ENCODE results near the gene RPL22. TPM values are rescaled to one million over a fixed set of nuclear protein-coding genes. Genes with fewer than 3 reads are reported as not detected.

The RPL22 gene
- 100 to 1,000 TPM; 265 to 324 TPM for total RNA-seq
- polyA plus RNA-seq (ENCODE audit: insufficient read length in 6 of 6): 100 to 1,000 TPM; 591 to 719 (median 663) TPM
- long read RNA-seq, donor 1, transcript RPL22-201 (4 exons, 2,078 nt): major isoform, 1,201 of 2,576 reads
- long read RNA-seq, donor 1, transcript RPL22-206 (3 exons, 2,279 nt): minor isoform, 309 of 2,576 reads
- long read RNA-seq, donor 1, partial matches to known transcripts: 939 of 2,576 reads
- long read RNA-seq, donor 1, other reads (novel, unspliced or antisense): 127 of 2,576 reads
- long read RNA-seq, donor 2, transcript RPL22-206 (3 exons, 2,279 nt): minor isoform, 314 of 2,054 reads
- long read RNA-seq, donor 2, transcript RPL22-201 (4 exons, 2,078 nt): major isoform, 893 of 2,054 reads
- long read RNA-seq, donor 2, partial matches to known transcripts: 713 of 2,054 reads
- long read RNA-seq, donor 2, other reads (novel, unspliced or antisense): 134 of 2,054 reads
- long read RNA-seq, donor 3, transcript RPL22-206 (3 exons, 2,279 nt): minor isoform, 215 of 1,761 reads
- long read RNA-seq, donor 3, transcript RPL22-201 (4 exons, 2,078 nt): major isoform, 878 of 1,761 reads
- long read RNA-seq, donor 3, partial matches to known transcripts: 536 of 1,761 reads
- long read RNA-seq, donor 3, other reads (novel, unspliced or antisense): 132 of 1,761 reads
- long read RNA-seq, donor 4, transcript RPL22-206 (3 exons, 2,279 nt): minor isoform, 49 of 484 reads
- long read RNA-seq, donor 4, transcript RPL22-201 (4 exons, 2,078 nt): major isoform, 405 of 484 reads
- long read RNA-seq, donor 4, partial matches to known transcripts: 5 of 484 reads
- long read RNA-seq, donor 4, other reads (novel, unspliced or antisense): 25 of 484 reads
- long read RNA-seq, donor 5, transcript RPL22-206 (3 exons, 2,279 nt): minor isoform, 243 of 1,820 reads
- long read RNA-seq, donor 5, transcript RPL22-201 (4 exons, 2,078 nt): major isoform, 842 of 1,820 reads
- long read RNA-seq, donor 5, partial matches to known transcripts: 578 of 1,820 reads
- long read RNA-seq, donor 5, other reads (novel, unspliced or antisense): 156 of 1,820 reads
- long read RNA-seq, donor 6, transcript RPL22-201 (4 exons, 2,078 nt): major isoform, 1,076 of 2,567 reads
- long read RNA-seq, donor 6, transcript RPL22-206 (3 exons, 2,279 nt): minor isoform, 408 of 2,567 reads
- long read RNA-seq, donor 6, partial matches to known transcripts: 929 of 2,567 reads
- long read RNA-seq, donor 6, other reads (novel, unspliced or antisense): 152 of 2,567 reads
- long read RNA-seq, donor 7, transcript RPL22-206 (3 exons, 2,279 nt): minor isoform, 151 of 671 reads
- long read RNA-seq, donor 7, transcript RPL22-201 (4 exons, 2,078 nt): major isoform, 373 of 671 reads
- long read RNA-seq, donor 7, partial matches to known transcripts: 93 of 671 reads
- long read RNA-seq, donor 7, other reads (novel, unspliced or antisense): 54 of 671 reads
- long read RNA-seq, donor 8, transcript RPL22-201 (4 exons, 2,078 nt): major isoform, 398 of 700 reads
- long read RNA-seq, donor 8, transcript RPL22-206 (3 exons, 2,279 nt): minor isoform, 75 of 700 reads
- long read RNA-seq, donor 8, partial matches to known transcripts: 162 of 700 reads
- long read RNA-seq, donor 8, other reads (novel, unspliced or antisense): 65 of 700 reads
- long read RNA-seq, donor 9, transcript RPL22-201 (4 exons, 2,078 nt): major isoform, 10 of 14 reads
- long read RNA-seq, donor 9, partial matches to known transcripts: 0 of 14 reads
- long read RNA-seq, donor 9, other reads (novel, unspliced or antisense): 0 of 14 reads
- long read RNA-seq, donor 10, transcript RPL22-201 (4 exons, 2,078 nt): major isoform, 242 of 285 reads
- long read RNA-seq, donor 10, transcript RPL22-206 (3 exons, 2,279 nt): minor isoform, 29 of 285 reads
- long read RNA-seq, donor 10, partial matches to known transcripts: 1 of 285 reads
- long read RNA-seq, donor 10, other reads (novel, unspliced or antisense): 13 of 285 reads
- long read RNA-seq, donor 11, transcript RPL22-201 (4 exons, 2,078 nt): major isoform, 409 of 818 reads
- long read RNA-seq, donor 11, transcript RPL22-206 (3 exons, 2,279 nt): minor isoform, 110 of 818 reads
- long read RNA-seq, donor 11, partial matches to known transcripts: 228 of 818 reads
- long read RNA-seq, donor 11, other reads (novel, unspliced or antisense): 66 of 818 reads
- long read RNA-seq, donor 12, transcript RPL22-201 (4 exons, 2,078 nt): major isoform, 612 of 1,112 reads
- long read RNA-seq, donor 12, transcript RPL22-206 (3 exons, 2,279 nt): minor isoform, 125 of 1,112 reads
- long read RNA-seq, donor 12, partial matches to known transcripts: 295 of 1,112 reads
- long read RNA-seq, donor 12, other reads (novel, unspliced or antisense): 79 of 1,112 reads

- intact Hi-C loops (cut with DNase I): loop anchor here in 1 of 2 donors (10.0 kb wide), 1 partner anchor 145 kb away; no protein-coding TSS in a partner anchor
- DNase-seq: peak; percentile 97 to 99 (median 98)
- Histone ChIP-seq H3K27ac (peak within 1 kb of the TSS; percentile 78 to 82), H3K36me3 (peaks cover 0 to 29% of the 10 kb centered on the region in 2 donors), H3K4me3 (peak within 1 kb of the TSS; percentile 66 to 99), H3K9me3 (no peaks in the 10 kb centered on the region), H3K27me3 (no peaks in the 10 kb centered on the region), H3K4me1 (peaks cover 5 to 32% of the 10 kb centered on the region in 2 donors)
- ATAC-seq: peak; percentile 99
- no peak for TF ChIP-seq CTCF (IDR thresholded peaks at IDR 0.05)
These were observed at the start of gene RPL22 for GRCh38 chr1:6199298-6200187. RPL22 (minus strand) TSS chr1:6199595; CDS start chr1:6199573, 22 bp downstream.

GRCh38 chr1:6248161-6248776 lies 48.9 kb upstream of the RPL22 start:
- Histone ChIP-seq H3K9me3 (no peaks in the 10 kb centered on the region), H3K27ac (no peak overlapping the region), H3K4me1 (peaks cover 9 to 33% of the 10 kb centered on the region in 2 donors), H3K27me3 (peaks cover 53 to 98% of the 10 kb centered on the region in 2 donors), H3K4me3 (no peak overlapping the region), H3K36me3 (no peaks in the 10 kb centered on the region)
- ATAC-seq (no peak), DNase-seq (no peak)
- intact Hi-C loops (cut with DNase I): loop anchor here in 1 of 2 donors (5.0 kb wide), 1 partner anchor 99 kb away; no protein-coding TSS in a partner anchor
- no peak for TF ChIP-seq CTCF (IDR thresholded peaks at IDR 0.05)

GRCh38 chr1:6247651-6248050 lies 48.3 kb upstream of the RPL22 start:
- DNase-seq: no peak
- Histone ChIP-seq H3K4me3 (no peak overlapping the region), H3K9me3 (no peaks in the 10 kb centered on the region), H3K27me3 (peaks cover 59 to 100% of the 10 kb centered on the region in 2 donors), H3K27ac (no peak overlapping the region), H3K4me1 (peaks cover 9 to 35% of the 10 kb centered on the region in 2 donors), H3K36me3 (no peaks in the 10 kb centered on the region)
- no peak for ATAC-seq
- no peak for TF ChIP-seq CTCF (IDR thresholded peaks at IDR 0.05)
- intact Hi-C loops (cut with DNase I): loop anchor here in 1 of 2 donors (5.0 kb wide), 1 partner anchor 100 kb away; no protein-coding TSS in a partner anchor

Measured in left lung (tissue), 14 donors.